SHP77 (cell line): ENCODE data around the gene MDM2.
"Not testable (repeated sequence)": the region's sequence is repeated elsewhere in the genome, so short reads cannot be mapped to it uniquely, and the experiment has no call there.

Experiments used
- DNase-seq, 2 experiments: peaks; one replicate each; lab custom pipeline; 2025; lab: John Stamatoyannopoulos, UW

The MDM2 gene

DNA sequence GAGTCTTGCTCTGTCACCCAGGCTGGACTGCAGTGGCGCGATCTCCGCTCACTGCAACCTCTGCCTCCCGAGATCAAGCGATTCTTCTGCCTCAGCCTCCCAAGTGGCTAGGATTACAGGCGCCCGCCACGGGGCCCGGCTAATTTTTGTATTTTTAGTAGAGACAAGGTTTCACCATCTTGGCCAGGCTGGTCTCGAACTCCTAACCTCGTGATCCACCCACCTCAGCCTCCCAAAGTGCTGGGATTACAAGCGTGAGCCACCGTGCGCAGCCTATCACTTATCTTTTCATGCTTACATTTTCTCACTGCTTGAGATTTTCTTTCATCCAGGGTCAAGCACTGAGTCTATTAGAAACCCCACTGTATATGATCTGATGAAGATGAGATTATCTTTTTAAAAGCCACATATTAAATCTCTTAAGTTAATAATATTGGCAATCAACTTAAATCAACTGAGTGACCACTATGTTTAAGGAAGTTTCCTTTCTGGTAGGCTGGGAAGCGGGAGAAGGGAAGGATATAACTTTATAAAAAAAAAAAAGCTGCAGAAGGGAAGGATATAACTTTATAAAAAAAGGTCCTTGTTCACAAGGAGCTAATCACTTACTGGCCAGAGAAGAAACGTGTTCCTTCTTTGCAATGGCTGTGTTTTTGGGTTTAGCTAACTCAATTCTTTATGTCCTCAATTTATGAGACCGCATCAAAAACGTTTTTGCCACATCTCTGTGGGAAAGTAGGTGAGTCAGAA, 1.3 kb upstream of the MDM2 start:
- DNase-seq: no peak

DNA sequence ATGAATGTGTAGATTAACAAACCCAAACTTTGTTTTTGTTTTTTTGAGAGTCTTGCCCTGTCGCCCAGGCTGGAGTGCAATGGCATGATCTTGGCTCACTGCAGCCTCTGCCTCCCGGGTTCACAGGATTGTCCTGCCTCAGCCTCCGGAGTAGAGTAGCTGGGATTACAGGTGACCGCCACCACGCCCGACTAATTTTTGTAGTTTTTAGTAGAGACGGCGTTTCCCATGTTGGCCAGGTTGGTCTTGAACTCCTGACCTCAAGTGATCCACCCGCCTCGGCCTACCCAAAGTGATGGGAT, 752 bp upstream of the MDM2 start:
- not testable (repeated sequence) for DNase-seq

GRCh38 chr12:68808388-68809189, 612 bp downstream of the MDM2 start:
- peak; percentile 79 to 91 for DNase-seq

- no peak for DNase-seq
These were observed 1.4 kb downstream of the MDM2 start for GRCh38 chr12:68809190-68810026.

- not testable (repeated sequence) for DNase-seq
These were observed 2.0 kb downstream of the MDM2 start for GRCh38 chr12:68810027-68810389.

DNA sequence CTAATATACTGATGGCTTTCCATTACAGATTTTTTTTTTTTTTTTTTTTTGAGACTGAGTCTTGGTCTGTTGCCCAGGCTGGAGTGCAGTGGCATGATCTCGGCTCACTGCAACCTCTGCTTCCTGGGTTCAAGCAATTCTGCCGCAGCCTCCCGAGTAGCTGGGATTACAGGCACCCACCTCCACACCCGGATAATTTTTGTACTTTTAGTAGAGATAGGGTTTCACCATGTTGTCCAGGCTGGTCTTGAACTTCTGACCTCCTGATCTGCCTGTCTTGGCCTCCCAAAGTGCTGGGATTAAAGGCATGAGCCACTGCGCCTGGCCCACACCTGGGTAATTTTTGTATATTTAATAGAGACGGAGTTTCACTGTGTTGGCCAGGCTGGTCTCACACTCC, 3.6 kb downstream of the MDM2 start:
- DNase-seq: not testable (repeated sequence)

- no peak for DNase-seq
These were observed 4.7 kb downstream of the MDM2 start for GRCh38 chr12:68812553-68813241.

DNA sequence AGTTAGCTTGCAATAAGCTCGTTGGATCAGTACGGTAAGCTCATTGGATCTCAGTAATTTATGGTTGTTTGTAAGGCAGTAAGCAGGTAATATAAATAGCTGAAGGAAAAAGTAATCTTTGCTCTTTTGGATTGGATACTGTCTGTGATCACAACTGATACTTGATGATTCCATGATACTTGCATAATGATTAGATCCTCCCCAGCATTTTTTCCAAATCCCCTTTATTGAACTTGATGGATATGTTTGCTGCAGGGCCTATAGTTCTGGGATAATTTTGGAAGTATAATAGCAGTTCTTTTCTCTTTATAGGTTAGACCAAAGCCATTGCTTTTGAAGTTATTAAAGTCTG, 5.2 kb downstream of the MDM2 start:
- no peak for DNase-seq

DNA sequence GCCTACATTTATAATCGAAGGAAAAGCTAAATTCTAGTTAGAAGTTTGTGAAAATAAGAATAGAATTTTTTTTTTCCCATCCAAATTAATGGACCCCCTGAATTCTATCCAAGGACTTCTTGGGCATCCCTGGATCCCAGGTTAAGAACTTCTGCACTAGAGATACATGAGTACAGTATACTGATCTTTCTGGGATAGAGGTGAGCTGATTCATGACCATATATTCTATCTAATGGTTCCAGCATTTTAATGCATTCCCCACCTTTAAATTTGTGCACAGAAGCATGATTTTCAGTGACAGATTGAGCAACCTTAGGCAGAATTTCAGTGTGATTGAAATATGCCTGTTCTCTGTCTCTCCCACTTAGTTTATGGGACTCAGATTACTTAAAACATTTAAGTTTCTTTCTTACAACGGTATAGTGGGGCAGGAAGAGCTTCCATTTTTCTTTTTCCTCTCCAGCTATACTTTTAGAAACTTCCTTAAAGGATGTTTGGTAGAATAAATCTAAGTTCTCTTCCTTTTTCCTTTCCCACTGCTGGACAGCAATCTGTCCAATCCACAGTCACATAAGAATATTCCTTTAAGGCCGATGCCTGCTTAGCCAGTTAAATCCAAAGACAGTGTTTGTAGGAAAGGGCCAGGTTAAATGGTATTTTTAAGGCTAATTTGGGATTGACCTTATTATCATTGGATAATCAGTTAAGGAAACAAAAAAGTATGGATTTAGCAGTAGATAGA, 6.7 kb downstream of the MDM2 start:
- DNase-seq: no peak

- DNase-seq: no peak
These were observed 7.4 kb downstream of the MDM2 start for GRCh38 chr12:68815232-68815927.

DNA sequence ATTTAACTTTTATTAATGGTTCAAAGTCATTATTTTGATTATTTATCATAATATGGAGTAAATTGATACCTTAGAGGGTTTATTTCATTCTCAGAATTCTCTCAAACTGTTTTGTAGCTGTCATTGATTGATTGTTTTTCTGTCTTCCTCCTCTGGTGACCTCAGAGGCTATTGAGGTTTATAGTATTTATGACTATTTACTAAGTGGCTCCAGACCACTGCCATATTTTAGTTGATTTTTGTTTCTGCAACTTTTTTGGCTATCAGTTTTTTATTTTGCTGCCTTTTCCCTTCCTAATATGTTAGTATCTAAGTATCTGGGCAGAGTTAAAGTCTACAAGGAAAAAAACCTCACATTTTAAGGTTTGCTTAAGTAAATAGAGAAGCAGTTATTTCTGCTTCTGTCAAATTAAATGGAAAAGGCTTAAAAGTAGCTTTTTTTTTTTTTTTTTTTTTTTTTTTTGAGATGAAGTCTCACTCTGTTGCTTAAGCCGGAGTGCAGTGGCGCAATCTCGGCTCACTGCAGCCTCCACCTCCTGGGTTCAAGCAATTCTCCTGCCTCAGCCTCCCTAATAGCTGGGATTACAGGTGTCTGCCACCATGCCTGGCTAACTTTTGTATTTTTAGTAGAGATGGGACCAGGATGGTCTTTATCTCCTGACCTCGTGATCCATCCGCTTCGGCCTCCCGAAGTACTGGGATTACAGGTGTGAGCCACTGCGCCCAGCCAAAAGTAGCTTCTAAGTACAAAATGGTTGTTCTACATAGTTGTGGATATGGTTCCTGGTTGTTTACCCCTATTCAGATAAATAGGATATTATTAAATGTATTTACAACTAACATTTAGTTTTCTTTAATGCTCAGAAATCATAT, 8.2 kb downstream of the MDM2 start:
- no peak for DNase-seq

- DNase-seq: not testable (repeated sequence)
These were observed 11.5 kb downstream of the MDM2 start for GRCh38 chr12:68819481-68819880.

DNA sequence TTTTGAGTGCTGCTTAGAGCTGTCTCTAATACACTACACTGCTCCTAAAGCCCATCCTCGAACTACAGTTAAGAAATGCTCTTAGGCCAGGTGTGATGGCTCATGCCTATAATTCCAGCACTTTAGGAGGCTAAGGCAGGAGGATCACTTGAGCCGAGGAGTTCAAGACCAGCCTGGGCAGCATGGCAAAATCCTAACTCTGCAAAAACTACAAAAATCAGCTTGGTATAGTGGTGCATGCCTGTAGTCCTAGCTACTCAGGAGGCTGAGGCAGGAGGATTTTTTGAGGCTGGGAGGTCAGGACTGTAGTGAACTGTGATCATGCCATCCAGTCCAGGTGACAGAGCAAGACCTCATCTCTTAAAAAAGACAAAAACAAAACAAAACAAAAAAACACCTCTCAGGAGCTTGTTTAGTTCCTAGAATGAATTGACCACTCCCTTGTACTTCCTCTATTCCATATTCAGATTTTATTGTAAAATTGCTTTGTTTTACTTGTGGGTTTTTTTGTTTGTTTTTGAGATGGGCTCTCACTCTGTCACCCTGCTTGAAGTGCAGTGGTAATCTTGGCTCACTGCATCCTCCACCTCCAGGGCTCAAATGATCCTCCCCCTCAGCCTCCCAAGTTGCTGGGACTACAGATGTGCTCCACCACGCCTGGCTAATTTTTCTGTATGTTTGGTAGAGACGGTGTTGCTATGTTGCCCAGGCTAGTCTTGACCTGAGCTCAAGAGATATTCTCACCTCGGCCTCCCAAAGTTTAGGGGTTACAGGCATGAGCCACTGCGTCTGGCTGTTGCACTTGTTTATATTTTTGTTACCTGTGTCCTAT, 13.6 kb downstream of the MDM2 start:
- DNase-seq: no peak

GRCh38 chr12:68823696-68824095, 15.7 kb downstream of the MDM2 start:
- no peak for DNase-seq

- DNase-seq: no peak
These were observed 16.2 kb downstream of the MDM2 start for GRCh38 chr12:68824131-68824530.

- DNase-seq: no peak
These were observed 16.7 kb downstream of the MDM2 start for GRCh38 chr12:68824597-68825250.

GRCh38 chr12:68825569-68826217, 17.7 kb downstream of the MDM2 start:
- no peak for DNase-seq
